A549 treated with AZD9567 at 1 μM for 4 hours (cell line): ENCODE measurements around the gene TJAP1. TPM values are rescaled to one million over a fixed set of nuclear protein-coding genes. Genes with fewer than 3 reads are reported as not detected.

Experiments used
- total RNA-seq: library from RNA; stranded (reverse); fragments of 200-300 nt; extraction: Qiagen RNA extraction; gene quantifications from 5 replicates; pipeline ENCODE4 v1.2.3, GENCODE V29; 2022; ENCODE audit not compliant: insufficient read depth

Gene TJAP1, protein sequence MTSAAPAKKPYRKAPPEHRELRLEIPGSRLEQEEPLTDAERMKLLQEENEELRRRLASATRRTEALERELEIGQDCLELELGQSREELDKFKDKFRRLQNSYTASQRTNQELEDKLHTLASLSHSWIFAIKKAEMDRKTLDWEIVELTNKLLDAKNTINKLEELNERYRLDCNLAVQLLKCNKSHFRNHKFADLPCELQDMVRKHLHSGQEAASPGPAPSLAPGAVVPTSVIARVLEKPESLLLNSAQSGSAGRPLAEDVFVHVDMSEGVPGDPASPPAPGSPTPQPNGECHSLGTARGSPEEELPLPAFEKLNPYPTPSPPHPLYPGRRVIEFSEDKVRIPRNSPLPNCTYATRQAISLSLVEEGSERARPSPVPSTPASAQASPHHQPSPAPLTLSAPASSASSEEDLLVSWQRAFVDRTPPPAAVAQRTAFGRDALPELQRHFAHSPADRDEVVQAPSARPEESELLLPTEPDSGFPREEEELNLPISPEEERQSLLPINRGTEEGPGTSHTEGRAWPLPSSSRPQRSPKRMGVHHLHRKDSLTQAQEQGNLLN
- total RNA-seq: 11.3 to 19.9 TPM (median 19.1 TPM) in 5 replicates

DNA sequence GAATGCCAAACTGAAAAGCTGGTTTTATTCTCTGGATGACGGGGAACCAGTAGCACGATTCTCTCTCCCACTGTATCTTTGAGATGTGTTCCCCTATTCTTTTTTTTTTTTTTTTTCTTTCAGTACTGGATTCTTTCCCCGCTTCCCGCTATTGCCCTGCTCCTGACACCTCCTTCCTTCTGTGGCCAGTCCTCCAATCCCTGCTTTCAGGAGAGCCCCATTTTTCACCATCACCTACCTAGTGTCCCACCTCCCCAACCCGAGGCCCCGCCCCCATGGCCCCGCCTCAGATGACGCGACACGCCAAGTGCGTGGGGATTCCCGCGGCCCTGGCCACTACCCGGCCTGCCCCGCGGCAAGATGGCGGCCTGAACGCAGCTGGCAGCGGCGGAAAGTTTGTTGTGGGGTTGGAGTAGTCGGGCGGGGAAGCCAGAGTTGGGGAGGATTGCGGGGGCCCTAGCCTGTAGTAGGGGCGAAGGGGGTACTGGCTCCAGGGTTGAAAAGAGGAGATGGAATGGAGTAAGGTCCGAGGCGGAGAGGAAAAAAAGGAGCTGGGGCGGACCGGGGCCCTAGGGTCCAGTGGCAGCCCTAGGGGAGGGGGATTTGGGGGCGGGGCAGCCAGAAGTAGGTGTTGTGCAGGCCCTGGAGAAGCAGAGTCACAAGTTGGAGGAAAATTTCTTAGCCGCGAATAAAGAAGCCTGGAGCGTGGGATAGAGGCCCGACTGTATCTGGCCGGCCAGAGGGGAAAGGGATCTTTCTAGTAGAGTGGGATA lies at the start of gene TJAP1:
Gene TJAP1, plus strand, starts transcription at position 336 of the 773 bp plus-strand sequence. CDS start 21,432 bp downstream, outside the sequence.

GRCh38 chr6:43455531-43456428 lies 21.6 kb upstream of the TJAP1 start, which contains the start of gene DLK2:
Gene DLK2 (minus strand): TSS chr6:43455548. CDS start chr6:43454825, 723 bp downstream.

DNA sequence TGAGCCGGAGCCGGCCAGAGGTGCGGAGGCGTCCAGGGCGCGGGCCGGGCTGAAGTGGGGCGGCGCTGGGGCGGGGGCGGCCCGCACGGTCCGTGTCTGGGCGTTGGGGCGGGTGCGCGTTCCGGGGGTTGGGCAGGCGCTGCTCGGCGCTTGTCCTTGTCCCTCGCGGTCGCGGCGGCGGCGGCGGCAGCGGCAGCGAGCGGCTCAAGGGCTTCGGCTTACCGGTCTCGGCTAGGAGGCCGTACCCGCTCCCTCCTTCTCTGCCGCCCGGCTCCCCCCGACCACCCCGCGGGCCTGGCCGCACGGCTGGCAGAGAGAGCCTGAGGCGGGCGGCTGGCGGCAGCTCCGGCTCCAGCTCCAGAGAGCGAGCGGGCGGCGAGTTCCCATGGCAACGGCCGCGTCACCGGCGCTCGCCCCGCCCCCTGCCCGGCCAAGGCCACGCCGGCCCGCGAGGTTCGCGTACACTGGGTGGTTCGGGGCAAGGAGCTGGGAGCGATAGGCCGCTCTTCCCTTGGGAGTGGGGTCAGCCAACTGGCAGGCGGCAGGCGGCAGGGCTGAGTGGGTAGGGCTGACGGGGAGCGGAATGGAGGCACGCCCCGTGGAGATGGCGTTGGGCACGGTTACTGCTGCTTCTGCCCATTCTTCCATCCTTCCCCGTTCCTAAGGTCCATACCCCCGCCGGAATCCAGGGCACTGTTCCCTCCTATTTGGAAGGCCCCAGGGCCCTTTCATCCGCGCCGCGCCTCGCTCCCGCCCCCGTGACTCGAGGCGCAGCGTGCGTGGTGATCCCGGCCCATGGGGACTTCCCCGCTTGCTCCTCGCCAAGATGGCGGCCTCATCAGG lies 32.8 kb downstream of the TJAP1 start, which contains the start of gene LRRC73:
Gene LRRC73, minus strand, starts transcription at position 363 of the 843 bp plus-strand sequence. CDS start 561 bp downstream, outside the sequence.

GRCh38 chr6:43516697-43517504 lies 39.5 kb downstream of the TJAP1 start, which contains the start of the genes POLR1C and YIPF3:
Gene POLR1C (plus strand): TSS chr6:43517089. CDS start chr6:43517110, 21 bp downstream.
Gene YIPF3 (minus strand): TSS chr6:43516926. CDS start chr6:43516807, 119 bp downstream.

Other genes with a start within 250 kb of the TJAP1 start
- 54.2 to 100.0 TPM (median 95.4 TPM) in 5 replicates for gene DNPH1, start 248.1 kb upstream of the TJAP1 start, total RNA-seq
- gene TTBK1, start 234.1 kb upstream of the TJAP1 start, total RNA-seq: 0.03 to 0.06 TPM (median 0.05 TPM) in 4 of 5 replicates, not detected in the other
- gene SLC22A7, start 179.3 kb upstream of the TJAP1 start, total RNA-seq: not detected in 5 replicates
- gene CRIP3, start 168.7 kb upstream of the TJAP1 start, total RNA-seq: 0.23 to 0.57 TPM (median 0.53 TPM) in 4 of 5 replicates, not detected in the other
- gene ZNF318, start 107.9 kb upstream of the TJAP1 start, total RNA-seq: 3.8 to 6.6 TPM (median 5.2 TPM) in 5 replicates
- 6.2 to 13.7 TPM (median 11.3 TPM) in 5 replicates for gene ABCC10, start 50.0 kb upstream of the TJAP1 start, total RNA-seq
- gene DLK2, start 22.0 kb upstream of the TJAP1 start, total RNA-seq: 7.8 to 9.6 TPM (median 8.6 TPM) in 5 replicates
- gene LRRC73, start 32.8 kb downstream of the TJAP1 start, total RNA-seq: 1.2 to 1.3 TPM (median 1.3 TPM) in 5 replicates
- 61.8 to 74.1 TPM (median 71.6 TPM) in 5 replicates for gene YIPF3, start 39.4 kb downstream of the TJAP1 start, total RNA-seq
- gene POLR1C, start 39.5 kb downstream of the TJAP1 start, total RNA-seq: 50.2 to 91.7 TPM (median 51.9 TPM) in 5 replicates
- gene XPO5, start 98.5 kb downstream of the TJAP1 start, total RNA-seq: 26.8 to 30.6 TPM (median 29.0 TPM) in 5 replicates
- 7.4 to 11.1 TPM (median 10.1 TPM) in 5 replicates for gene POLH, start 98.6 kb downstream of the TJAP1 start, total RNA-seq
- 13.0 to 21.2 TPM (median 19.4 TPM) in 5 replicates for gene GTPBP2, start 151.7 kb downstream of the TJAP1 start, total RNA-seq
- 25.7 to 38.6 TPM (median 38.2 TPM) in 5 replicates for gene MAD2L1BP, start 158.3 kb downstream of the TJAP1 start, total RNA-seq
- 0.19 to 0.30 TPM (median 0.23 TPM) in 4 of 5 replicates, not detected in the other for gene RSPH9, start 167.5 kb downstream of the TJAP1 start, total RNA-seq
- 45.0 to 48.9 TPM (median 47.7 TPM) in 5 replicates for gene MRPS18A, start 210.2 kb downstream of the TJAP1 start, total RNA-seq